Fibroblast of mammary gland (primary cell): ENCODE results near the gene AGAP1.

ENCODE experiments used
- DNase-seq: peaks from one replicate; pipeline ENCODE4 v3.0.0-alpha.2; 2010; ENCODE audit warnings: low read depth
- H3K4me3 ChIP-seq: 2 replicates; pipeline ENCODE4 v1.5.1; 2011; ENCODE audit warnings: low read depth, mild to moderate bottlenecking, low read length, moderate library complexity; ENCODE audit not compliant: control insufficient read depth
- CTCF ChIP-seq: conservative IDR thresholded peaks from 2 replicates; pipeline ENCODE4 v1.5.1; 2011; ENCODE audit warnings: low read depth, low read length, inconsistent platforms; ENCODE audit not compliant: control insufficient read depth, insufficient read depth

The AGAP1 gene

DNA sequence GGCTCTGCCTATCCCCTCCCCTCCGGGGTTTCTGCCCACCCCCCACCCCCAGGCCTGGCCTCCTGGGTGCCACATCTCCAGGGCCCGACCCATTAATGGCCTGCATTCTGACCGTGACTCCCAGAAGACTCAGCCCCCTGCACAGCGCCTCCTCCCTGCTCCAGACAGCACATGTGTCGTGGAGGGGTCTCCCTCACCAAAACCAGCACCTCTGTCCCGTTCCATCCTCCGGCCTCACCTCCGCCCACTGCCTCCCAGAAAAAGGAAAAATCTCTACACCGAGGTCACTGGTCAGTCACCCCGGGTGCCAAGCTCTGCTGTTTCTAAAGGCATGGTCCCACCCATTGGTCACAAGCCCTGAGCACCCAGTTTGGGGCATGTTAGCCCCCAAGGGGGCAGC lies 609.1 kb downstream of the AGAP1 start:
- DNase-seq, result no peak
- no peak overlapping the region for H3K4me3 ChIP-seq
- TF ChIP-seq CTCF, result no peak

GRCh38 chr2:236103981-236104380 lies 610.1 kb downstream of the AGAP1 start:
- TF ChIP-seq CTCF, result no peak
- no peak for DNase-seq
- H3K4me3 ChIP-seq, result no peak overlapping the region

GRCh38 chr2:236105955-236106607 lies 612.2 kb downstream of the AGAP1 start:
- H3K4me3 ChIP-seq, result no peak overlapping the region
- no peak for DNase-seq
- TF ChIP-seq CTCF, result no peak

DNA sequence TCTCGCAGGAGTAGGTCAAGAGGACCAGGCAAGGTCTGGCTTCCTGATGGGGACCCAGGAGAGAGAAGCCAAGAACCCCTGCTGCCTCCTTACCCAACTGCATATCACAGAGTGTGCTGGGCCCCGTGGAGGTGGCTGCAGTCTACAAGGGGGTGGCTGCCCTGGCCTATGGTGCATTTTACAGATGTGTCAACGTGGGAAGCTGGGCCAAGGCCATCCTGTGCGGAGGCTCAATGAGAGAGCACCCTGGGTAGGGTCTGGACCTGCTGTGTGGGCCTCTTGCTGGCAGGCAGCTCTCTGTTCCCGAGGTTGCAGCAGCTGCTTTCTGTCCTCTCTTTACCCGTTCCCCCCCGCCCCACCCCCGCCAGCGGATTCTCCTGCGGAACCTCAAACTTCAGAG lies 612.9 kb downstream of the AGAP1 start:
- no peak overlapping the region for H3K4me3 ChIP-seq
- no peak for DNase-seq
- TF ChIP-seq CTCF, result no peak

DNA sequence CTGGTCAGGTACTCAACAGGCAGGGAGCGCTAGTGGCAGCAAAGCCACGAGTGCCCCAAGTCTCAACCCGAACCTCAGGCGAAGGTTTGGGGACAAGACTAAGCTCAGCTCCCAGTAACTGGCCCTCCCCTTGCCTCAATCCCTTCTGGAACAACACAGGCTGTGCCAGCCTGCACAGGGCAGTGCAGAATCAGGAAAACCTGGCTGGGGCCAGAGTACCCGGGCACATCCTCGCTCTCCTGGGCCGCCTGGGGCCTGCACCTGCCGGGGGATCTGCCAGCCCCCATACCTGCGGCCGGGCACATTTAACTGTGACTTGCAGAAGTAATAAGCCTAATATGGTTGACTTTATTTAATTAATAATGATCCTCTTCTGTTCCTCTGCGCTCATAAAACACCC lies 613.7 kb downstream of the AGAP1 start:
- TF ChIP-seq CTCF, result no peak
- DNase-seq, result no peak
- no peak overlapping the region for H3K4me3 ChIP-seq

- TF ChIP-seq CTCF, result no peak
- no peak for DNase-seq
- H3K4me3 ChIP-seq, result no peak overlapping the region
Observed at GRCh38 chr2:236107942-236108625, 614.2 kb downstream of the AGAP1 start.
